Heart left ventricle (tissue), 16 donors: ENCODE results near the gene NDST1. TPM values are rescaled to one million over a fixed set of nuclear protein-coding genes. Genes with fewer than 3 reads are reported as not detected.

ENCODE experiments used
- ATAC-seq, 4 donors: fragments of 200-7000 bp; cut with Tn5 transposase; one replicate each; pipeline ENCODE4 v1.9.1; 2020 to 2022; ENCODE audit warnings: moderate library complexity in 4 of 4, mild to moderate bottlenecking in 3 of 4, moderate number of reproducible peaks in 1 of 4
- DNase-seq, 5 donors: peaks; one replicate each; pipeline ENCODE4 v3.0.0-alpha.2; 2020
- H3K27ac ChIP-seq, 12 donors: fragments of 200-600 bp; sonication (generic) in 4 of 12; one replicate each; pipeline versions ENCODE4 v1.5.0 to v1.8.0; 2016 to 2022; ENCODE audit warnings: mild to moderate bottlenecking in 2 of 12
- H3K27me3 ChIP-seq, 9 donors: fragments of 200-600 bp; sonication (generic) in 2 of 9; one replicate each; pipeline versions ENCODE4 v1.5.1 to v1.8.0; 2016 to 2022; ENCODE audit warnings: mild to moderate bottlenecking in 3 of 9
- H3K36me3 ChIP-seq, 9 donors: fragments of 200-600 bp; sonication (generic) in 2 of 9; one replicate each; pipeline versions ENCODE4 v1.5.0 to v1.8.0; 2018 to 2022; ENCODE audit warnings: mild to moderate bottlenecking in 2 of 9
- H3K4me1 ChIP-seq, 12 donors: fragments of 200-600 bp; sonication (generic) in 4 of 12; one replicate each; pipeline versions ENCODE4 v1.5.0 to v1.8.0; 2016 to 2022; ENCODE audit warnings: mild to moderate bottlenecking in 3 of 12
- H3K4me3 ChIP-seq, 12 donors: fragments of 200-600 bp; sonication (generic) in 4 of 12; one replicate each; pipeline versions ENCODE4 v1.5.0 to v1.8.0; 2017 to 2022; ENCODE audit warnings: mild to moderate bottlenecking in 9 of 12, moderate library complexity in 4 of 12
- H3K9me3 ChIP-seq, 12 donors: fragments of 200-600 bp; sonication (generic) in 4 of 12; one replicate each; pipeline versions ENCODE4 v1.5.0 to v1.8.0; 2016 to 2022; ENCODE audit warnings: mild to moderate bottlenecking in 1 of 12
- POLR2A ChIP-seq, 2 donors: fragments of 450-650 bp; IDR thresholded peaks; one replicate each; pipeline ENCODE4 v1.6.1; 2017; ENCODE audit warnings: antibody characterized with exemption in 2 of 2, mild to moderate bottlenecking in 2 of 2, moderate library complexity in 2 of 2
- WGBS, 4 donors: extraction: QIAGEN DNeasy Blood & Tissue Kit in 2 of 4; methylation state at CpG; one replicate each; pipeline versions ENCODE4 v1.1.5 to v1.1.7; 2013 to 2018; 5-methylcytosine and 5-hydroxymethylcytosine counted together
- intact Hi-C, 10 donors: fragments of 100-400 bp; cut with DNase I; formaldehyde crosslinking; loops; one replicate each; pipeline versions ENCODE4 v1.11.1 to v1.14.2; 2022
- polyA plus RNA-seq, 2 donors: library from polyadenylated mRNA; stranded (reverse); fragments of 200-250 nt; gene quantifications; one replicate each; pipeline ENCODE4 v1.2.3, GENCODE V29; 2013
- total RNA-seq, 9 donors: library from RNA; depleted of rRNA in 2 of 9; stranded (reverse); fragments of >200 nt in 2 of 9; fragmentation: NEBNext Ultra II Directional in 3 of 9; extraction: Animal tissue kit (Norgen Biotek cat#: 25700) in 3 of 9; gene quantifications; one replicate each; pipeline versions ENCODE4 v1.1.0 to v1.2.4, GENCODE V29; 2016 to 2023
- TF ChIP-seq, protein P1 (sequence below), 12 donors: fragments of 200-600 bp; sonication (generic) in 4 of 12; IDR thresholded peaks; one replicate each; pipeline versions ENCODE4 v1.5.0 to v1.8.0; 2018 to 2022; ENCODE audit warnings: antibody characterized with exemption in 12 of 12, mild to moderate bottlenecking in 5 of 12
- donor health status: ischemic (EF 13 %, LVEDD 7.1; RV severe dilation, severe dysfunction).
- donor health status: healthy with polysubstance abuse.
- donor health status: DM: no; HTN: yes; CAD: no.
- donor health status: DM: no; HTN: no; CAD: no.
- donor health status: ischemic (EF 25% LVEDD 6.9; RV normal size, moderate dysfunction).
- donor health status: ischemic (EF 25% LVEDD 5.7; RV mildly dilated, moderate dysfunction).
- donor health status: healthy.
- donor health status: DM: yes; HTN: yes; CAD: no.
- donor health status: ischemic (EF 35%, LVEDD 5.7; RV mildly dilated, moderate dysfunction).
- donor health status: nonischemic (EF 11% LVEDD 7.7; RV severe dilation, severe dysfunction).
- donor health status: DM: yes; HTN: yes; CAD: no.
- donor health status: PGD.
- donor health status: ischemic (EF 29% LVEDD 5.4; RV normal size, mild dysfunction).
- donor health status: nonischemic (EF 23%, LVEDD 6.1; RV moderate dilation, normal function).

The NDST1 gene
- total and polyA plus RNA-seq, 11 donors: 32.1 to 156 (median 68.5) TPM

DNA sequence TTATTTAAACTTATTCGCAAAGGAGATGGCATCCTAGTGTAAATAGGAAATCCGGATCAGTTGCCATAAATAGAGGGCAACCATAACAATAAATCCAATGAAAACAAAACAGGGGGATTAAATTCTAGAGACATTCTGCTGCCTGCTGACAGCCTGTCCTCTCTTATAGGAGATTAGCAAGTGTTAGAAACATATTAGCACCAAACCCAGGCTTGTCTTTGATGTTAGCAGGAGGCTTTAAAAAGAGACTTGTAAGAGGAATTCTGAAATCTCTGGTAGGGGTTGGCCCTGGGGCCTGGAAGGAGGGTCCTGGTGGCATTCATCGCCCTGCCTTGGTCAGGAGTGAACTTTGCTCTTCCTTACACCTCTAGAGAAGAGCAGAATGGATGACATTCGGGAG is 21.6 kb downstream of the NDST1 start:
- peaks cover 0 to 68% (median 42%) of the 10 kb centered on the region in 9 donors for H3K36me3 ChIP-seq
- no peak for DNase-seq
- peak overlapping the region in 6 of 12 donors; percentile 6 to 24 (median 10) for H3K27ac ChIP-seq
- H3K27me3 ChIP-seq: no peaks in the 10 kb centered on the region
- TF ChIP-seq, protein P1, sequence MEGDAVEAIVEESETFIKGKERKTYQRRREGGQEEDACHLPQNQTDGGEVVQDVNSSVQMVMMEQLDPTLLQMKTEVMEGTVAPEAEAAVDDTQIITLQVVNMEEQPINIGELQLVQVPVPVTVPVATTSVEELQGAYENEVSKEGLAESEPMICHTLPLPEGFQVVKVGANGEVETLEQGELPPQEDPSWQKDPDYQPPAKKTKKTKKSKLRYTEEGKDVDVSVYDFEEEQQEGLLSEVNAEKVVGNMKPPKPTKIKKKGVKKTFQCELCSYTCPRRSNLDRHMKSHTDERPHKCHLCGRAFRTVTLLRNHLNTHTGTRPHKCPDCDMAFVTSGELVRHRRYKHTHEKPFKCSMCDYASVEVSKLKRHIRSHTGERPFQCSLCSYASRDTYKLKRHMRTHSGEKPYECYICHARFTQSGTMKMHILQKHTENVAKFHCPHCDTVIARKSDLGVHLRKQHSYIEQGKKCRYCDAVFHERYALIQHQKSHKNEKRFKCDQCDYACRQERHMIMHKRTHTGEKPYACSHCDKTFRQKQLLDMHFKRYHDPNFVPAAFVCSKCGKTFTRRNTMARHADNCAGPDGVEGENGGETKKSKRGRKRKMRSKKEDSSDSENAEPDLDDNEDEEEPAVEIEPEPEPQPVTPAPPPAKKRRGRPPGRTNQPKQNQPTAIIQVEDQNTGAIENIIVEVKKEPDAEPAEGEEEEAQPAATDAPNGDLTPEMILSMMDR (IDR thresholded peaks at IDR 0.05): no peak
- H3K4me3 ChIP-seq: no peak overlapping the region
- intact Hi-C loops: no loop called here
- WGBS, 4 donors: 45 to 65% (median 53%) methylated on average over 4 of the region's 4 CpGs
- no peaks in the 10 kb centered on the region for H3K9me3 ChIP-seq
- peaks cover 6 to 73% (median 38%) of the 10 kb centered on the region in 12 donors for H3K4me1 ChIP-seq
- no peak for ATAC-seq

DNA sequence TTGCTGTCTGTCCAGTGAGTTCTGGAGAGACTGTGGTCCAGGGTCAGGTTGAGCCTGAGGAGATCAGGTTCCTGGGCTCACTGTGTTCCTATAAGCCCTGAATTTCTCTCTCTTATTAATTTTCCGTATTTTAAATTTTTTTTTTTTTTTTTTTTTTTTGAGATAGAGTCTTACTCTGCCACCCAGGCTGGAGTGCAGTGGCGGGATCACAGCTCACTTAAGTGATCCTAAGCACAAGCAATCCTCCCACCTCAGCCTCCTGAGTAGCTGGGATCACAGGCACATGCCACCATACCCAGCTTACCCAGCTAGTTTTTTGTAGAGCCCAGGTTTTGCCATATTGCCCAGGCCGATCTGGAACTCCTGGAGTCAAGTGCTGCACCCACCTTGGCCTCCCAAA is 22.5 kb downstream of the NDST1 start:
- peak overlapping the region in 4 of 12 donors; percentile 8 to 24 (median 16) for H3K27ac ChIP-seq
- H3K4me1 ChIP-seq: peaks cover 0 to 65% (median 29%) of the 10 kb centered on the region in 12 donors
- H3K9me3 ChIP-seq: no peaks in the 10 kb centered on the region
- no peaks in the 10 kb centered on the region for H3K27me3 ChIP-seq
- no peak for TF ChIP-seq POLR2A (IDR thresholded peaks at IDR 0.05)
- TF ChIP-seq, protein P1 (IDR thresholded peaks at IDR 0.05): no peak
- H3K36me3 ChIP-seq: peaks cover 0 to 76% (median 51%) of the 10 kb centered on the region in 9 donors
- WGBS, 4 donors: 83 to 90% (median 84%) methylated on average over 3 of the region's 3 CpGs
- ATAC-seq (no peak), DNase-seq (peak in 1 of 5 donors; percentile 16)
- H3K4me3 ChIP-seq: no peak overlapping the region
- intact Hi-C loops: no loop called here

DNA sequence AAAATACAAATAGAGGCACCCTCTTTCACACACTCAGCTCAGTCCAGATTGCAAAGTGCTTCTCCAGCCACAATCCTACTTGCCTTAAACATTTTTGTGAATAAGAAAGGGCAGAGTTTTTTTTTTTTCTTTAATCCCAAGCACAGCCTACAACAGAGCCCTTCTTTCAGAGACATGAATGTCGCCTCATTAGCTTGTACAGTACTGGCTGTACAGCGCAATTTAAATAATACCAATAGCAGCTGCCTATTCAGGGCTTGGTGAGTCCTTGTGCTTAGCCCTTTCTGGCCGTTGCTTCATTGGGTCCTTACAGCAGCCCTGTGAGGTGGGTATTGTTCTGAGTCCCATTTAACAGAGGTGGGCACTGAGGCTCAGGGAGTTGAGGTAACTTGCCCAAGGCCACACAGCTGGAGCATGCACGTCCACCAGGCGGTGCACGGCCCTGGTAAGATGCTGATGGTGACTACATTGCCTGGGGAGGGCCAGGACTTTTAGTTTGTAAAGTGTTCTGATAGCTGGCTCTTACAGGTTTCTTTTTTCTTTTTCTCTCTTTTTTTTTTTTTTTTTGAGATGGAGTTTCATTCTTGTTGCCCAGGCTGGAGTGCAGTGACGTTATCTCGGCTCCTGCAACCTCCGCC is 23.1 kb downstream of the NDST1 start:
- DNase-seq (peak in 1 of 5 donors; percentile 25), ATAC-seq (no peak)
- Histone ChIP-seq H3K36me3 (peaks cover 3 to 83% (median 58%) of the 10 kb centered on the region in 9 donors), H3K27me3 (no peaks in the 10 kb centered on the region), H3K4me1 (peaks cover 0 to 58% (median 25%) of the 10 kb centered on the region in 12 donors), H3K4me3 (no peak overlapping the region), H3K27ac (peak overlapping the region in 2 of 12 donors; percentile 12 to 18), H3K9me3 (no peaks in the 10 kb centered on the region)
- TF ChIP-seq POLR2A (IDR thresholded peaks at IDR 0.05): no peak
- TF ChIP-seq, protein P1 (IDR thresholded peaks at IDR 0.05): no peak
- intact Hi-C loops: no loop called here
- 88 to 94% (median 92%) methylated on average over 9 of the region's 9 CpGs for WGBS, 4 donors

DNA sequence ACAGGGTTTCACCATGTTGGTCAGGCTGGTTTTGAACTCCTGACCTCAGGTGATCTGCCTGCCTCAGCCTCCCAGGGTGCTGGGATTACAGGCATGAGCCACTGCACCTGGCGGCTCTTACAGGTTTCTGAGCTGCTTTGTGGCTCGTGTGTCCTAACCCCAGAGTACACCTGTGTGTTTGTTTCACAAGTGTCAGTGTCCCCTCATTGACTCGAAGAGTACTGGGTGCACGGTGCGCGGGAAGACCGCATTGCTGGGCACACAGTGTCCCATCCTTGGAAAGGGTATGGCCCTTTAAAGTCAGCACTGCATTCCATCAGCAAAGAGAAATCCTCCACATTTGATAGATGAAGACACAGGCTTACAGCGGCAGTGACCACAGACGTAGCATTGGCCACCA is 23.8 kb downstream of the NDST1 start:
- no peaks in the 10 kb centered on the region for H3K27me3 ChIP-seq
- no peak for ATAC-seq
- H3K27ac ChIP-seq: peak overlapping the region in 3 of 12 donors; percentile 59 to 75 (median 74)
- no peak for TF ChIP-seq POLR2A (IDR thresholded peaks at IDR 0.05)
- TF ChIP-seq, protein P1 (IDR thresholded peaks at IDR 0.05): no peak
- peak in 1 of 5 donors; percentile 7 for DNase-seq
- peaks cover 3 to 89% (median 64%) of the 10 kb centered on the region in 9 donors for H3K36me3 ChIP-seq
- intact Hi-C loops: no loop called here
- WGBS, 4 donors: 90 to 94% (median 92%) methylated on average over 5 to 9 of the region's 9 CpGs
- H3K4me3 ChIP-seq: no peak overlapping the region
- no peaks in the 10 kb centered on the region for H3K9me3 ChIP-seq
- H3K4me1 ChIP-seq: peaks cover 0 to 52% (median 21%) of the 10 kb centered on the region in 12 donors
